Natural killer cell (primary cell): ENCODE results near the gene LYPD6. TPM values are rescaled to one million over a fixed set of nuclear protein-coding genes. Genes with fewer than 3 reads are reported as not detected.

Experiments used
- ATAC-seq, 3 donors: fragments of 150-1000 bp in 2 of 3; fragments of 200-7000 bp in 1 of 3; cut with Tn5 transposase; 1 replicate in 1 of 3; 2 replicates in 2 of 3; pipeline ENCODE4 v1.10.0; 2021; ENCODE audit warnings: mild to moderate bottlenecking in 2 of 3, moderate library complexity in 2 of 3
- DNase-seq, 2 donors: peaks; one replicate each; pipeline versions ENCODE4 v3.0.0 to v3.0.0-alpha.2; 2013 to 2021; ENCODE audit warnings: mixed read lengths in 1 of 2
- H3K27ac ChIP-seq: one replicate; pipeline ENCODE4 v1.5.1; 2013; ENCODE audit warnings: mild to moderate bottlenecking, low read length
- H3K27me3 ChIP-seq: one replicate; pipeline ENCODE4 v1.6.1; 2013; ENCODE audit warnings: low read length; ENCODE audit not compliant: control insufficient read depth, insufficient read depth
- H3K36me3 ChIP-seq: one replicate; pipeline ENCODE4 v1.6.1; 2013; ENCODE audit warnings: low read length; ENCODE audit not compliant: control insufficient read depth, insufficient read depth
- H3K4me1 ChIP-seq: one replicate; pipeline ENCODE4 v1.6.1; 2013; ENCODE audit warnings: low read length; ENCODE audit not compliant: control insufficient read depth, insufficient read depth
- H3K4me3 ChIP-seq: one replicate; pipeline ENCODE4 v1.5.1; 2013; ENCODE audit warnings: low read length
- H3K9me3 ChIP-seq: one replicate; pipeline ENCODE4 v1.6.1; 2013; ENCODE audit warnings: low read length; ENCODE audit not compliant: control insufficient read depth, insufficient read depth
- H3K27ac Mint-ChIP-seq, 2 donors: one replicate each; pipeline ENCODE4 v1.8.0; 2022; ENCODE audit warnings: mild to moderate bottlenecking in 2 of 2, mixed read lengths in 2 of 2, moderate library complexity in 1 of 2
- H3K27me3 Mint-ChIP-seq, 2 donors: one replicate each; pipeline ENCODE4 v1.8.0; 2022; ENCODE audit warnings: low read depth in 2 of 2, mixed read lengths in 2 of 2
- H3K36me3 Mint-ChIP-seq: one replicate; pipeline ENCODE4 v1.8.0; 2022; ENCODE audit warnings: mixed read lengths
- H3K4me1 Mint-ChIP-seq, 2 donors: one replicate each; pipeline ENCODE4 v1.8.0; 2022; ENCODE audit warnings: mixed read lengths in 2 of 2
- H3K4me3 Mint-ChIP-seq: one replicate; pipeline ENCODE4 v1.8.0; 2022; ENCODE audit warnings: mild to moderate bottlenecking, moderate library complexity, mixed read lengths
- H3K9me3 Mint-ChIP-seq, 2 donors: one replicate each; pipeline ENCODE4 v1.8.0; 2022; ENCODE audit warnings: mixed read lengths in 2 of 2
- CTCF ChIP-seq: fragments of 200-600 bp; IDR thresholded peaks from one replicate; pipeline ENCODE4 v1.8.0; 2022; ENCODE audit warnings: antibody characterized with exemption
- WGBS: methylation state at CpG from one replicate; pipeline ENCODE4 v1.1.7; 2013; ENCODE audit warnings: missing lambda C conversion rate; ENCODE audit not compliant: insufficient coverage; 5-methylcytosine and 5-hydroxymethylcytosine counted together
- intact Hi-C: fragments of 100-400 bp; cut with micrococcal nuclease; formaldehyde crosslinking; loops from one replicate; pipeline ENCODE4 v1.14.2; 2022
- total RNA-seq, 4 donors: library from RNA; stranded (reverse); fragments of 120-200 nt in 1 of 4; gene quantifications; one replicate each; pipeline versions ENCODE4 v1.2.3 to v1.2.4, GENCODE V29; 2013 to 2022

LYPD6 gene
- total RNA-seq, 3 donors from 2014 or later (not counting 1 experiment from before 2014, with no cell fraction given) = not detected

GRCh38 chr2:149320362-149320761 is 10.0 kb upstream of the LYPD6 start:
- DNase-seq (no peak), ATAC-seq (no peak)
- WGBS = 55% methylated on average over 36 of the region's 36 CpGs
- H3K4me1 ChIP-seq = no peaks in the 10 kb centered on the region
- H3K4me3 Mint-ChIP-seq = no peak overlapping the region
- peaks cover 2% of the 10 kb centered on the region in 2 donors for H3K9me3 Mint-ChIP-seq
- H3K27me3 Mint-ChIP-seq = no peaks in the 10 kb centered on the region
- peaks cover 3% of the 10 kb centered on the region for H3K9me3 ChIP-seq
- no peak overlapping the region for H3K4me3 ChIP-seq
- H3K36me3 Mint-ChIP-seq = no peaks in the 10 kb centered on the region
- intact Hi-C loops = no loop called here
- H3K36me3 ChIP-seq = no peaks in the 10 kb centered on the region
- H3K27me3 ChIP-seq = peaks cover 2% of the 10 kb centered on the region
- TF ChIP-seq CTCF = no peak
- H3K27ac ChIP-seq = no peak overlapping the region
- no peak overlapping the region for H3K27ac Mint-ChIP-seq
- no peaks in the 10 kb centered on the region for H3K4me1 Mint-ChIP-seq

- Mint-ChIP-seq H3K36me3 (peaks cover 8% of the 10 kb centered on the region), H3K27me3 (peaks cover 34 to 41% of the 10 kb centered on the region in 2 donors), H3K4me3 (no peak overlapping the region), H3K4me1 (peaks cover 0 to 6% of the 10 kb centered on the region in 2 donors), H3K27ac (no peak overlapping the region), H3K9me3 (peaks cover 0 to 3% of the 10 kb centered on the region in 2 donors)
- no peak for TF ChIP-seq CTCF
- DNase-seq = no peak
- ATAC-seq = no peak
- intact Hi-C loops = no loop called here
- H3K36me3 ChIP-seq = no peaks in the 10 kb centered on the region
- H3K4me1 ChIP-seq = peaks cover 10% of the 10 kb centered on the region
- WGBS = 25% methylated on average over 8 of the region's 8 CpGs
- H3K27ac ChIP-seq = no peak overlapping the region
- peaks cover 24% of the 10 kb centered on the region for H3K27me3 ChIP-seq
- no peaks in the 10 kb centered on the region for H3K9me3 ChIP-seq
- H3K4me3 ChIP-seq = no peak overlapping the region
These were observed 1.3 kb upstream of the LYPD6 start for GRCh38 chr2:149329068-149329467.

- Histone ChIP-seq H3K4me3 (no peak overlapping the region), H3K9me3 (no peaks in the 10 kb centered on the region), H3K27ac (no peak overlapping the region), H3K36me3 (no peaks in the 10 kb centered on the region), H3K4me1 (peaks cover 10% of the 10 kb centered on the region), H3K27me3 (peaks cover 24% of the 10 kb centered on the region)
- ATAC-seq (no peak), DNase-seq (no peak)
- intact Hi-C loops = no loop called here
- Mint-ChIP-seq H3K4me3 (no peak overlapping the region), H3K27ac (no peak overlapping the region), H3K4me1 (peaks cover 0 to 6% of the 10 kb centered on the region in 2 donors), H3K9me3 (peaks cover 0 to 3% of the 10 kb centered on the region in 2 donors), H3K36me3 (peaks cover 8% of the 10 kb centered on the region), H3K27me3 (peaks cover 36 to 46% of the 10 kb centered on the region in 2 donors)
- 6% methylated on average over 32 of the region's 32 CpGs for WGBS
- TF ChIP-seq CTCF = no peak
These were observed 779 bp upstream of the LYPD6 start for GRCh38 chr2:149329489-149330126.

GRCh38 chr2:149331023-149331400 is 625 bp downstream of the LYPD6 start:
- peaks cover 0 to 6% of the 10 kb centered on the region in 2 donors for H3K4me1 Mint-ChIP-seq
- H3K27ac Mint-ChIP-seq = no peak overlapping the region

More at GRCh38 chr2:149331023-149331400, 625 bp downstream of the LYPD6 start:
- 11% methylated on average over 19 of the region's 19 CpGs for WGBS
- Mint-ChIP-seq H3K27me3 (peaks cover 36 to 46% of the 10 kb centered on the region in 2 donors), H3K9me3 (peaks cover 0 to 3% of the 10 kb centered on the region in 2 donors), H3K4me3 (no peak overlapping the region), H3K36me3 (peaks cover 8% of the 10 kb centered on the region)
- Histone ChIP-seq H3K9me3 (no peaks in the 10 kb centered on the region), H3K4me1 (peaks cover 10% of the 10 kb centered on the region), H3K36me3 (no peaks in the 10 kb centered on the region), H3K27me3 (peaks cover 24% of the 10 kb centered on the region), H3K4me3 (no peak overlapping the region), H3K27ac (no peak overlapping the region)
- ATAC-seq (no peak), DNase-seq (no peak)
- intact Hi-C loops = no loop called here
- TF ChIP-seq CTCF = no peak
